Measurements from ENCODE around the gene SAMD11.

The SAMD11 gene

GRCh38 chr1:905811-906599 is 17.7 kb upstream of the SAMD11 start:
- no peak for DNase-seq

GRCh38 chr1:906600-907420 is 16.9 kb upstream of the SAMD11 start:
- DNase-seq = no peak

GRCh38 chr1:907611-908451 is 15.9 kb upstream of the SAMD11 start:
- no peak for DNase-seq

- DNase-seq = no peak
Measured at GRCh38 chr1:908661-909060, 15.1 kb upstream of the SAMD11 start.

- no peak for DNase-seq
Measured at GRCh38 chr1:909861-910310, 13.8 kb upstream of the SAMD11 start.

GRCh38 chr1:910311-910880 is 13.3 kb upstream of the SAMD11 start:
- DNase-seq = no peak

- no peak for DNase-seq
Measured at GRCh38 chr1:910881-911721, 12.6 kb upstream of the SAMD11 start.

GRCh38 chr1:911875-912739 is 11.6 kb upstream of the SAMD11 start:
- DNase-seq = no peak

GRCh38 chr1:912740-913301 is 10.9 kb upstream of the SAMD11 start:
- DNase-seq = no peak

- no peak for DNase-seq
Measured at GRCh38 chr1:913491-914130, 10.1 kb upstream of the SAMD11 start.

GRCh38 chr1:914131-914890 is 9.4 kb upstream of the SAMD11 start:
- no peak for DNase-seq

GRCh38 chr1:914891-915280 is 8.8 kb upstream of the SAMD11 start:
- no peak for DNase-seq

- no peak for DNase-seq
Measured at GRCh38 chr1:915295-916172, 8.2 kb upstream of the SAMD11 start.

- no peak for DNase-seq
Measured at GRCh38 chr1:916173-917075, 7.3 kb upstream of the SAMD11 start.

GRCh38 chr1:917076-917459 is 6.7 kb upstream of the SAMD11 start:
- DNase-seq = no peak

GRCh38 chr1:917466-918091 is 6.1 kb upstream of the SAMD11 start:
- DNase-seq = no peak

GRCh38 chr1:918353-918752 is 5.4 kb upstream of the SAMD11 start:
- DNase-seq = no peak

Data from activated effector memory CD4-positive, alpha-beta T cell treated with Interleukin-2 at 50 U/mL for 16 hours (primary cell).